HepG2 (cell line): Measurements from ENCODE around the gene ASPHD1. TPM values are rescaled to one million over a fixed set of nuclear protein-coding genes. Genes with fewer than 3 reads are reported as not detected.

Source experiments
- DPF2 ChIP-seq: sonication (generic); formaldehyde crosslinking; IDR thresholded peaks from 2 replicates; pipeline ENCODE4 v1.4.0; 2020; ENCODE audit warnings: mild to moderate bottlenecking, low read depth, missing genetic modification reagents, borderline replicate concordance
- DR1 ChIP-seq: sonication (generic); formaldehyde crosslinking; IDR thresholded peaks from 2 replicates; pipeline ENCODE4 v1.8.0; 2021; ENCODE audit warnings: mild to moderate bottlenecking, missing genetic modification reagents, inconsistent platforms
- FOXC1 ChIP-seq: sonication (generic); formaldehyde crosslinking; IDR thresholded peaks from 2 replicates; pipeline ENCODE4 v1.8.0; 2022; ENCODE audit warnings: mild to moderate bottlenecking, missing genetic modification reagents, borderline replicate concordance
- KLF11 ChIP-seq: IDR thresholded peaks from 2 replicates; pipeline ENCODE4 v1.6.1; 2016; ENCODE audit warnings: missing compliant biosample characterization
- ONECUT2 ChIP-seq: sonication (generic); formaldehyde crosslinking; IDR thresholded peaks from 2 replicates; pipeline ENCODE4 v1.4.0; 2020; ENCODE audit warnings: missing genetic modification reagents
- RCOR2 ChIP-seq: IDR thresholded peaks from 2 replicates; pipeline ENCODE4 v1.6.1; 2016; ENCODE audit warnings: missing biosample characterization, missing genetic modification reagents
- SOX5 ChIP-seq: IDR thresholded peaks from 2 replicates; pipeline ENCODE4 v1.6.1; 2016; ENCODE audit warnings: borderline replicate concordance
- TGIF2 ChIP-seq: IDR thresholded peaks from 2 replicates; pipeline ENCODE4 v1.6.1; 2016; ENCODE audit warnings: control low read depth, missing compliant biosample characterization
- THYN1 ChIP-seq: sonication (generic); formaldehyde crosslinking; IDR thresholded peaks from 2 replicates; pipeline ENCODE4 v1.8.1; 2023; ENCODE audit warnings: low read depth, mild to moderate bottlenecking, moderate library complexity, missing genetic modification reagents, borderline replicate concordance
- TRIM24 ChIP-seq: sonication (generic); formaldehyde crosslinking; IDR thresholded peaks from 2 replicates; pipeline ENCODE4 v1.8.0; 2022; ENCODE audit warnings: mild to moderate bottlenecking, missing genetic modification reagents
- ZC3H4 ChIP-seq: sonication (generic); formaldehyde crosslinking; IDR thresholded peaks from 2 replicates; pipeline ENCODE4 v1.4.0; 2020; ENCODE audit warnings: missing genetic modification reagents, borderline replicate concordance
- ZMYM2 ChIP-seq: sonication (generic); formaldehyde crosslinking; IDR thresholded peaks from 2 replicates; pipeline ENCODE4 v1.8.0; 2022; ENCODE audit warnings: mild to moderate bottlenecking, missing genetic modification reagents
- ZNF264 ChIP-seq: sonication (generic); formaldehyde crosslinking; IDR thresholded peaks from 2 replicates; pipeline ENCODE4 v1.4.0; 2020; ENCODE audit warnings: missing genetic modification reagents
- ZNF331 ChIP-seq: sonication (generic); formaldehyde crosslinking; IDR thresholded peaks from 2 replicates; pipeline ENCODE4 v1.4.0; 2020; ENCODE audit warnings: missing genetic modification reagents
- ZNF589 ChIP-seq: sonication (generic); formaldehyde crosslinking; conservative IDR thresholded peaks from 2 replicates; pipeline ENCODE4 v1.8.0; 2022; ENCODE audit warnings: mild to moderate bottlenecking, moderate library complexity, missing genetic modification reagents
- ZNF616 ChIP-seq: sonication (generic); formaldehyde crosslinking; IDR thresholded peaks from 2 replicates; pipeline ENCODE4 v1.5.0; 2020; ENCODE audit warnings: low read depth, mild to moderate bottlenecking, missing genetic modification reagents
- ZNF841 ChIP-seq: sonication (generic); formaldehyde crosslinking; IDR thresholded peaks from 2 replicates; pipeline ENCODE4 v1.8.1; 2023; ENCODE audit warnings: missing genetic modification reagents, borderline replicate concordance
- polyA plus RNA-seq, 8 experiments: library from polyadenylated mRNA; depleted of rRNA in 3 of 8; stranded (reverse) in 7 of 8; unstranded in 1 of 8; fragments of >200 nt; fragmentation: Illumina TruSeq in 4 of 8; extraction: Trizol in 4 of 8; gene quantifications; 2 replicates each; pipeline versions ENCODE4 v1.2.1 to v1.2.3, GENCODE V29; 2011 to 2016; ENCODE audit warnings: low read depth in 4 of 8, missing spikeins in 1 of 8, mixed read lengths in 1 of 8; ENCODE audit not compliant: insufficient read depth in 1 of 8
- total RNA-seq, 5 experiments: library from RNA; depleted of rRNA; stranded (reverse); fragments of >200 nt; fragmentation: Illumina TruSeq; extraction: Trizol; gene quantifications; 2 replicates each; pipeline ENCODE4 v1.2.3, GENCODE V29; 2016; ENCODE audit warnings: low read depth in 1 of 5
- TF ChIP-seq, protein P1 (sequence below): sonication (generic); formaldehyde crosslinking; IDR thresholded peaks from 2 replicates; pipeline ENCODE4 v1.5.1; 2020; ENCODE audit warnings: missing genetic modification reagents, mild to moderate bottlenecking, borderline replicate concordance
- TF ChIP-seq, protein P2 (sequence below): sonication (generic); formaldehyde crosslinking; IDR thresholded peaks from 2 replicates; pipeline ENCODE4 v1.4.0; 2020; ENCODE audit warnings: missing genetic modification reagents
- TF ChIP-seq, protein P3 (sequence below): sonication (generic); formaldehyde crosslinking; IDR thresholded peaks from 2 replicates; pipeline ENCODE4 v1.5.0; 2020; ENCODE audit warnings: missing genetic modification reagents
- TF ChIP-seq, protein P4 (sequence below): IDR thresholded peaks from 2 replicates; pipeline ENCODE4 v1.6.1; 2016; ENCODE audit warnings: low read depth

The ASPHD1 gene
- total and polyA plus RNA-seq, 2 of the 13 experiments (the other 11 are each of a cell fraction or from before 2014, with no cell fraction given): 13.1 to 19.7 TPM

DNA sequence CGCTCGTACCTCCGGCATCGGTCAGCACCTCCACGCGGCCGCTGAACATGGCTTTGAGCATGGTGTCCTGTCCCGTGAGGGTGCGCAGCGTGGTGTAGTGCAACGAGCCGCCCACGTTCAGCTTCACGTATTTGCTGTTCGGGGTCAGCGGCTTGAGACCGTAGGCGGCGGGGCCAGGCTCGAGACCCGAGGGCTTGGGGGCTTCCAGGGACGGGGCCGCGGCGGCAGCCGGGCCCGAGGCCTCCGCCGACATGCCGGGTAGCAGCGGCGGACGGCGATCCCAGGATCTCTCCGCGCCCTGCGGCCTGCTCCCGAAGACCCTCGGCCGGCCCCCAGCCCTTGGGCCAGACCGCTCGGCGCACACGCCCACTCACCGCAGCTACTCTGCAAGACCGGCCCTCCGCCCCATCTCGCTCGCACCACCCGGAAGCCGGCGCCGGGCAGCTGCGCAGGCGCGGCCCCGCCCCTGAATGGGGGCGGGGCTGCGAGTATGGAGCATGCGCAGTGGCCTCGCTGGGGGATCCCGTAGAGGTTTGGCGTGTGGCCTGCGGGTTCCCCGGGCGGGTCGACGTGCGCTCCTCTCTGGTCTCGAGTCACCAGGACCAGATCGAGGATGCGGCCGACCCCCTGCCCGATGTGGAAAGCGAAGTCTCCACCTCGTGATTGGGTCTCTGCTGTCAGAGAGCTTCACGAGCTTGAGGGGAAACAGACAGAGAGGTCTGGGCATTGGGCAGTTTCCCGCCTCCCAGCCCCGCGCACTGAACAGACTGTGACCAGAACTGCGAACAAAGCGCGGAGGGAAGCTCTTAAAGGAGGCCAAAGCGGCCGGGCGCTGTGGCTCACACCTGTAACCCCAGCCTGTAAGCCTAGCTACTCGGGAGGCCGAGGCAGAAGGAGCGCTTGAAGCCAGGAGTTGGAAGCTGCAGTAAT, 25.8 kb downstream of the ASPHD1 start, which contains the start of gene KCTD13 (continued):
- TF ChIP-seq FOXC1 (CRISPR knock-in tag) (peak; percentile 71; the same call in 1 of the 2 replicates), ZNF264 (CRISPR knock-in tag) (peak; percentile 73), KLF11 (CRISPR knock-in tag) (peak; percentile 1), DPF2 (CRISPR knock-in tag) (no peak; the same call in 1 of the 2 replicates), THYN1 (CRISPR knock-in tag) (no peak), ZC3H4 (CRISPR knock-in tag) (0 out of 2 replicates have a peak, but pooled peaks have one; percentile 24), DR1 (peak; percentile 69; the same call in 1 of the 2 replicates), ZNF589 (CRISPR knock-in tag) (0 out of 2 replicates have a peak, but pooled peaks have one; percentile 19), TGIF2 (CRISPR knock-in tag) (peak; percentile 75), ZNF616 (CRISPR knock-in tag) (peak; percentile 92), TRIM24 (CRISPR knock-in tag) (no peak), ONECUT2 (CRISPR knock-in tag) (no peak), SOX5 (CRISPR knock-in tag) (peak; percentile 32; the same call in 1 of the 2 replicates), ZMYM2 (CRISPR knock-in tag) (peak; percentile 88), RCOR2 (CRISPR knock-in tag) (no peak; the same call in 1 of the 2 replicates), ZNF841 (CRISPR knock-in tag) (no peak), ZNF331 (CRISPR knock-in tag) (peak; percentile 68)
- TF ChIP-seq, protein P1, sequence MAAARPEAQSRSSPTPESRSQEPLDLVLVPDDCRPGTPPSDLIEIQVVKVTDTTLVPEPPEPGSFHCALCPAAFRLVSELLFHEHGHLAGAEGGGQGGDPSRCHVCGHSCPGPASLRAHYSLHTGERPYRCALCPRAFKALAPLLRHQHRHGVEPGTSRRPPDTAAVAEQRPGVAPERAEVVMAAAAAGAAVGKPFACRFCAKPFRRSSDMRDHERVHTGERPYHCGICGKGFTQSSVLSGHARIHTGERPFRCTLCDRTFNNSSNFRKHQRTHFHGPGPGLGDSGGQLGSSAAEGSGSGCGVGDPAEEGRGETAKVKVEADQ (CRISPR knock-in tag): no peak; the same call in 1 of the 2 replicates
- TF ChIP-seq, protein P2, sequence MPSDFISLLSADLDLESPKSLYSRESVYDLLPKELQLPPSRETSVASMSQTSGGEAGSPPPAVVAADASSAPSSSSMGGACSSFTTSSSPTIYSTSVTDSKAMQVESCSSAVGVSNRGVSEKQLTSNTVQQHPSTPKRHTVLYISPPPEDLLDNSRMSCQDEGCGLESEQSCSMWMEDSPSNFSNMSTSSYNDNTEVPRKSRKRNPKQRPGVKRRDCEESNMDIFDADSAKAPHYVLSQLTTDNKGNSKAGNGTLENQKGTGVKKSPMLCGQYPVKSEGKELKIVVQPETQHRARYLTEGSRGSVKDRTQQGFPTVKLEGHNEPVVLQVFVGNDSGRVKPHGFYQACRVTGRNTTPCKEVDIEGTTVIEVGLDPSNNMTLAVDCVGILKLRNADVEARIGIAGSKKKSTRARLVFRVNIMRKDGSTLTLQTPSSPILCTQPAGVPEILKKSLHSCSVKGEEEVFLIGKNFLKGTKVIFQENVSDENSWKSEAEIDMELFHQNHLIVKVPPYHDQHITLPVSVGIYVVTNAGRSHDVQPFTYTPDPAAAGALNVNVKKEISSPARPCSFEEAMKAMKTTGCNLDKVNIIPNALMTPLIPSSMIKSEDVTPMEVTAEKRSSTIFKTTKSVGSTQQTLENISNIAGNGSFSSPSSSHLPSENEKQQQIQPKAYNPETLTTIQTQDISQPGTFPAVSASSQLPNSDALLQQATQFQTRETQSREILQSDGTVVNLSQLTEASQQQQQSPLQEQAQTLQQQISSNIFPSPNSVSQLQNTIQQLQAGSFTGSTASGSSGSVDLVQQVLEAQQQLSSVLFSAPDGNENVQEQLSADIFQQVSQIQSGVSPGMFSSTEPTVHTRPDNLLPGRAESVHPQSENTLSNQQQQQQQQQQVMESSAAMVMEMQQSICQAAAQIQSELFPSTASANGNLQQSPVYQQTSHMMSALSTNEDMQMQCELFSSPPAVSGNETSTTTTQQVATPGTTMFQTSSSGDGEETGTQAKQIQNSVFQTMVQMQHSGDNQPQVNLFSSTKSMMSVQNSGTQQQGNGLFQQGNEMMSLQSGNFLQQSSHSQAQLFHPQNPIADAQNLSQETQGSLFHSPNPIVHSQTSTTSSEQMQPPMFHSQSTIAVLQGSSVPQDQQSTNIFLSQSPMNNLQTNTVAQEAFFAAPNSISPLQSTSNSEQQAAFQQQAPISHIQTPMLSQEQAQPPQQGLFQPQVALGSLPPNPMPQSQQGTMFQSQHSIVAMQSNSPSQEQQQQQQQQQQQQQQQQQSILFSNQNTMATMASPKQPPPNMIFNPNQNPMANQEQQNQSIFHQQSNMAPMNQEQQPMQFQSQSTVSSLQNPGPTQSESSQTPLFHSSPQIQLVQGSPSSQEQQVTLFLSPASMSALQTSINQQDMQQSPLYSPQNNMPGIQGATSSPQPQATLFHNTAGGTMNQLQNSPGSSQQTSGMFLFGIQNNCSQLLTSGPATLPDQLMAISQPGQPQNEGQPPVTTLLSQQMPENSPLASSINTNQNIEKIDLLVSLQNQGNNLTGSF (CRISPR knock-in tag): peak; percentile 82
- TF ChIP-seq, protein P3, sequence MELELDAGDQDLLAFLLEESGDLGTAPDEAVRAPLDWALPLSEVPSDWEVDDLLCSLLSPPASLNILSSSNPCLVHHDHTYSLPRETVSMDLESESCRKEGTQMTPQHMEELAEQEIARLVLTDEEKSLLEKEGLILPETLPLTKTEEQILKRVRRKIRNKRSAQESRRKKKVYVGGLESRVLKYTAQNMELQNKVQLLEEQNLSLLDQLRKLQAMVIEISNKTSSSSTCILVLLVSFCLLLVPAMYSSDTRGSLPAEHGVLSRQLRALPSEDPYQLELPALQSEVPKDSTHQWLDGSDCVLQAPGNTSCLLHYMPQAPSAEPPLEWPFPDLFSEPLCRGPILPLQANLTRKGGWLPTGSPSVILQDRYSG (CRISPR knock-in tag): peak; percentile 64; the same call in 1 of the 2 replicates
- TF ChIP-seq, protein P4, sequence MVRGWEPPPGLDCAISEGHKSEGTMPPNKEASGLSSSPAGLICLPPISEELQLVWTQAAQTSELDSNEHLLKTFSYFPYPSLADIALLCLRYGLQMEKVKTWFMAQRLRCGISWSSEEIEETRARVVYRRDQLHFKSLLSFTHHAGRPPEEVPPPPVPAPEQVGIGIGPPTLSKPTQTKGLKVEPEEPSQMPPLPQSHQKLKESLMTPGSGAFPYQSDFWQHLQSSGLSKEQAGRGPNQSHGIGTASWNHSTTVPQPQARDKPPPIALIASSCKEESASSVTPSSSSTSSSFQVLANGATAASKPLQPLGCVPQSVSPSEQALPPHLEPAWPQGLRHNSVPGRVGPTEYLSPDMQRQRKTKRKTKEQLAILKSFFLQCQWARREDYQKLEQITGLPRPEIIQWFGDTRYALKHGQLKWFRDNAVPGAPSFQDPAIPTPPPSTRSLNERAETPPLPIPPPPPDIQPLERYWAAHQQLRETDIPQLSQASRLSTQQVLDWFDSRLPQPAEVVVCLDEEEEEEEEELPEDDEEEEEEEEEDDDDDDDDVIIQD (CRISPR knock-in tag): 0 out of 2 replicates have a peak, but pooled peaks have one; percentile 12
